C4-2B (cell line): ENCODE data around the gene PTPRM.

Experiments used
- ZFX ChIP-seq: fragments of 450-650 bp; IDR thresholded peaks from 2 replicates; pipeline ENCODE4 v1.6.1; 2017
- TF ChIP-seq, protein P1 (sequence below): fragments of 450-650 bp; conservative IDR thresholded peaks from 2 replicates; pipeline ENCODE4 v1.5.1; 2017; ENCODE audit warnings: mild to moderate bottlenecking

DNA sequence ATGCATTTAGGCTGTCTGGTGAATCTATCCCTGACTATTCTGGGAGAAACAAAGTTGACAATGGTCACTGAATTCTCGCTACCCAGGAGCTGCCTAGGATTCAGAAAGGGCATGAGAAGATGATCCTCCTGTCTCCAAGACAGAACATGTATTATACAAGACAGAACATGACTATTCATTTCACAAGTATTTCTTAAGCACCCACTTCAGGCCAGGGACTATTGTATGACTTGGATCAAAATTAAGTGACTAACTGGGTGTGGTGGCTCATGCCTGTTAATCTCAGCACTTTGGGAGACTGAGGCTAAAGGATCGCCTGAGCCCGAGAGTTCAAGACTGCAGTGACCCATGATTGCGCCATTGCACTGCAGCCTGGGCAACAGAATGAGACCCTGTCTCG lies 806.4 kb downstream of the PTPRM start:
- TF ChIP-seq, protein P1, sequence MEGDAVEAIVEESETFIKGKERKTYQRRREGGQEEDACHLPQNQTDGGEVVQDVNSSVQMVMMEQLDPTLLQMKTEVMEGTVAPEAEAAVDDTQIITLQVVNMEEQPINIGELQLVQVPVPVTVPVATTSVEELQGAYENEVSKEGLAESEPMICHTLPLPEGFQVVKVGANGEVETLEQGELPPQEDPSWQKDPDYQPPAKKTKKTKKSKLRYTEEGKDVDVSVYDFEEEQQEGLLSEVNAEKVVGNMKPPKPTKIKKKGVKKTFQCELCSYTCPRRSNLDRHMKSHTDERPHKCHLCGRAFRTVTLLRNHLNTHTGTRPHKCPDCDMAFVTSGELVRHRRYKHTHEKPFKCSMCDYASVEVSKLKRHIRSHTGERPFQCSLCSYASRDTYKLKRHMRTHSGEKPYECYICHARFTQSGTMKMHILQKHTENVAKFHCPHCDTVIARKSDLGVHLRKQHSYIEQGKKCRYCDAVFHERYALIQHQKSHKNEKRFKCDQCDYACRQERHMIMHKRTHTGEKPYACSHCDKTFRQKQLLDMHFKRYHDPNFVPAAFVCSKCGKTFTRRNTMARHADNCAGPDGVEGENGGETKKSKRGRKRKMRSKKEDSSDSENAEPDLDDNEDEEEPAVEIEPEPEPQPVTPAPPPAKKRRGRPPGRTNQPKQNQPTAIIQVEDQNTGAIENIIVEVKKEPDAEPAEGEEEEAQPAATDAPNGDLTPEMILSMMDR, result no peak
- TF ChIP-seq ZFX, result no peak
